Peyer's patch (tissue), 4 donors: ENCODE data around the gene UNC119. TPM values are rescaled to one million over a fixed set of nuclear protein-coding genes. Genes with fewer than 3 reads are reported as not detected.
A peak's percentile ranks its signal among the peaks of the same experiment; 100 is the strongest.

ENCODE experiments used
- DNase-seq, 3 donors: peaks; one replicate each; pipeline ENCODE4 v3.0.0-alpha.2; 2017 to 2019
- H3K27ac ChIP-seq, 4 donors: fragments of 200-600 bp; sonication (generic); one replicate each; pipeline ENCODE4 v1.5.1; 2016 to 2019
- H3K27me3 ChIP-seq, 2 donors: fragments of 200-600 bp; sonication (generic); one replicate each; pipeline ENCODE4 v1.5.1; 2019
- H3K36me3 ChIP-seq, 3 donors: fragments of 200-600 bp; sonication (generic); one replicate each; pipeline ENCODE4 v1.5.1; 2016 to 2019
- H3K4me1 ChIP-seq, 4 donors: fragments of 200-600 bp; sonication (generic); one replicate each; pipeline ENCODE4 v1.5.1; 2016 to 2019
- H3K4me3 ChIP-seq, 4 donors: fragments of 200-600 bp; sonication (generic); 1 replicate in 3 of 4; 2 replicates in 1 of 4; pipeline ENCODE4 v1.5.1; 2016 to 2019; ENCODE audit warnings: mild to moderate bottlenecking in 1 of 4
- H3K9me3 ChIP-seq, 4 donors: fragments of 200-600 bp; sonication (generic); one replicate each; pipeline ENCODE4 v1.5.1; 2016 to 2019; ENCODE audit warnings: mild to moderate bottlenecking in 1 of 4
- CTCF ChIP-seq, 6 experiments: fragments of 450-650 bp in 4 of 6; fragments of 200-600 bp in 2 of 6; sonication (generic) in 1 of 6; IDR thresholded peaks; one replicate each; pipeline ENCODE4 v1.5.1; 2017 to 2019; ENCODE audit warnings: antibody characterized with exemption in 6 of 6, mild to moderate bottlenecking in 3 of 6, moderate library complexity in 1 of 6
- POLR2A ChIP-seq, 2 donors: fragments of 450-650 bp; IDR thresholded peaks; one replicate each; pipeline ENCODE4 v1.5.1; 2017; ENCODE audit warnings: antibody characterized with exemption in 2 of 2, mild to moderate bottlenecking in 2 of 2, moderate library complexity in 2 of 2
- total RNA-seq, 4 donors: library from RNA; depleted of rRNA; stranded (reverse); fragments of >200 nt; gene quantifications; one replicate each; pipeline ENCODE4 v1.1.0, GENCODE V29; 2016

Gene UNC119
- total RNA-seq, 4 donors from 2014 or later, result 22.6 to 39.2 (median 31.4) TPM

- H3K27ac ChIP-seq, result no peak overlapping the region
- no peaks in the 10 kb centered on the region for H3K27me3 ChIP-seq
- TF ChIP-seq POLR2A (IDR thresholded peaks at IDR 0.05) (no peak), CTCF (IDR thresholded peaks at IDR 0.05) (no peak)
- no peaks in the 10 kb centered on the region for H3K36me3 ChIP-seq
- H3K4me1 ChIP-seq, result no peaks in the 10 kb centered on the region
- H3K4me3 ChIP-seq, result no peak overlapping the region
- DNase-seq, result no peak
- no peaks in the 10 kb centered on the region for H3K9me3 ChIP-seq
Measured at GRCh38 chr17:28515518-28515917, 36.9 kb downstream of the UNC119 start.

- H3K4me3 ChIP-seq, result no peak overlapping the region
- peak in 2 of 3 donors; percentile 57 to 66 for DNase-seq
- no peaks in the 10 kb centered on the region for H3K27me3 ChIP-seq
- H3K27ac ChIP-seq, result no peak overlapping the region
- H3K4me1 ChIP-seq, result no peaks in the 10 kb centered on the region
- no peaks in the 10 kb centered on the region for H3K9me3 ChIP-seq
- TF ChIP-seq CTCF (IDR thresholded peaks at IDR 0.05) (no peak), POLR2A (IDR thresholded peaks at IDR 0.05) (no peak)
- H3K36me3 ChIP-seq, result no peaks in the 10 kb centered on the region
Measured at GRCh38 chr17:28514561-28515002, 37.8 kb downstream of the UNC119 start.

- no peak for TF ChIP-seq CTCF (IDR thresholded peaks at IDR 0.05)
- no peak for TF ChIP-seq POLR2A (IDR thresholded peaks at IDR 0.05)
- H3K9me3 ChIP-seq, result no peaks in the 10 kb centered on the region
- no peaks in the 10 kb centered on the region for H3K36me3 ChIP-seq
- no peaks in the 10 kb centered on the region for H3K4me1 ChIP-seq
- H3K27ac ChIP-seq, result no peak overlapping the region
- H3K4me3 ChIP-seq, result no peak overlapping the region
- no peak for DNase-seq
- H3K27me3 ChIP-seq, result no peaks in the 10 kb centered on the region
Measured at GRCh38 chr17:28513476-28513875, 38.9 kb downstream of the UNC119 start.

GRCh38 chr17:28511858-28512461 is 40.5 kb downstream of the UNC119 start:
- Histone ChIP-seq H3K27me3 (no peaks in the 10 kb centered on the region), H3K36me3 (no peaks in the 10 kb centered on the region), H3K9me3 (no peaks in the 10 kb centered on the region), H3K27ac (no peak overlapping the region), H3K4me1 (no peaks in the 10 kb centered on the region), H3K4me3 (no peak overlapping the region)
- TF ChIP-seq CTCF (IDR thresholded peaks at IDR 0.05) (no peak), POLR2A (IDR thresholded peaks at IDR 0.05) (no peak)
- DNase-seq, result no peak

GRCh38 chr17:28509789-28510188 is 42.6 kb downstream of the UNC119 start:
- no peak overlapping the region for H3K4me3 ChIP-seq
- no peaks in the 10 kb centered on the region for H3K9me3 ChIP-seq
- H3K4me1 ChIP-seq, result no peaks in the 10 kb centered on the region
- H3K36me3 ChIP-seq, result no peaks in the 10 kb centered on the region
- no peak overlapping the region for H3K27ac ChIP-seq
- H3K27me3 ChIP-seq, result no peaks in the 10 kb centered on the region
- DNase-seq, result no peak
- TF ChIP-seq POLR2A (IDR thresholded peaks at IDR 0.05) (no peak), CTCF (IDR thresholded peaks at IDR 0.05) (no peak)
